T47D (cell line): ENCODE data around the gene PPP1R16B.
A peak's percentile ranks its signal among the peaks of the same experiment; 100 is the strongest.

Experiments
- DNase-seq, 2 experiments: peaks; one replicate each; pipeline versions ENCODE4 v3.0.0 to v3.0.0-alpha.2; 2011 to 2012; ENCODE audit warnings: low read depth in 1 of 2, low spot score in 1 of 2
- JUND ChIP-seq: IDR thresholded peaks from 2 replicates; pipeline ENCODE4 v1.6.1; 2012; ENCODE audit warnings: low read depth
- in situ Hi-C: cut with HindIII; loops from 2 replicates; pipeline ENCODE4 v1.10.0; 2016; ENCODE audit warnings: low sequenced_read_pairs, low pct_unique_long_range_greater_than_20kb

PPP1R16B gene

DNA sequence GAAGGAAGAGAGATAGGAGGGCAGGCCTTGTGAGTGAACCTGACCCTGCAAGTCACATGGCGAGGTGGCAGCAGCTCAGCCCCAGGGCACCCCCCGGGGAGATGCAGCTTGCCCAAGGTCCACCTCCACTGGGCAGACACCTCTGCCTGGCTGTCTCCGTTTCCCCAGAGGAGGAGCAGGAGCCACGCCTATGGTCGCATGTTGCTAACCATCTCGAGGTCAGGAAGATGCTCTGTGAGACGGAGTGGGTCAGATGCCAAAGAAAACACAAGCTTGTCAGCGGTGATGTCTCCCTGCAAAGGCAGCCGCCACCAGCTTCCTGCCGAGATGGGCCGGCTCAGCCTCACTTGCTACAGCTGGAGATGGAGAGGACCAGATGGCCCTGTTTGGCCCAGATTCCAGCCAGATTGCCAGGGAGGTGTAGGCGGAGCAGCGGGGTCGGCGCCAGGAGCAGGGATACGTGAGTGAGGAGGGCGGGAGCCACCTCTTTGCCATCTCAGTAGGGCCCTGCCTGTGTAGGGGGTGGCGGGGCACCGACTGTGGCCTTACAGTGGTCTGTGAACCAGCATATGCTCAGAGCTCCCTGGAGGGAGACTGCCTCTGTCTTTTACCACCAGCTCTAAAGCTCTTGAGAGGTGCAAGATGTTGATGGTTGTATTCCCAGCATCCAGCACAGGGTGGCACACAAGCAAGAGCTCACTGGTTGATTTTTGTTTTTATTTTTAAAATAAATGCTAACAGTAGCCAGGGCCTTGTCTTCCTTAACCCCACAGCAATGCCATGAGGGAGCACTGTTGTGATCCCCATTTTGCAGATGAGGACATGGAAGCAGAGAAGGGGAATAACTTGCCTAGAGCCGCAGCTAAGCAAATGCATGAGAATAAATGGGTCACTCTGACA lies 77.8 kb downstream of the PPP1R16B start:
- DNase-seq, result no peak
- in situ Hi-C loops, result no loop called here

DNA sequence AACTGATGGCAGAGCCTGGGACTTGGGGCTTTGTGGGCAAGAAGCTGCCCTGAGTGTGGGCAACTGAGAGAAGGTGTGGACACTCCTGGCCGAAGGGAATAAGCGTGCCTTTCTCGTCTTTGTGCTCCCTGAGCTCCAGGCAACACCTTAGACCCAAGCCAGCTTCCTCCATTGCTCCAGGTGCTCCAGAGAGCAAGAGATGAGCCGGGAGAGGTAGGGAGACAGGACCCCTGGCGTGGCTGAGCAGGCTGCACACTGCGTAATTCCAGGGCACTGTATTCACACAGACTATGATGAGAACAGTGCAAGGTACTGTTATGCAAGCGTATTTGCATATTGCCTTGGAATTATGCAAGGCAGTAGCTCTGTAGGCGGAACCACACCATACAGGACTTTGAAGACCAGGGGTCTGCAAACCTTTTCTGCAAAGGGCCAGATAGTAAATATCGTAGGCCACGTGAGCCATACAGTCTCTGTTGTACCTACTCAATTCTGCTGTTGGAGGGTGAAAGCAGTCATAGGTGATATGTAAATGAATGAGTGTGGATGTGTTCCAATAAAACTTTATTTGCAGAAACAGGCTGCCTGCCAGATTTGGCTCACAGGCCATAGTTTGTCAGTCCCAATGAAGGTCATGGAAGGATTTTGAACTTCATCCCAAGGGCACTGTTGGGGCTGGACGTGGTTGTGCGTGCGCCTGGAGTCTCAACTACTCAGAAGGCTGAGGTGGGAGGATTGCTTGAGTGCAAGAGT lies 78.7 kb downstream of the PPP1R16B start:
- in situ Hi-C loops, result no loop called here
- no peak for DNase-seq

More for the DNA sequence above, 77.8 kb downstream of the PPP1R16B start:
- TF ChIP-seq JUND, result no peak

DNA sequence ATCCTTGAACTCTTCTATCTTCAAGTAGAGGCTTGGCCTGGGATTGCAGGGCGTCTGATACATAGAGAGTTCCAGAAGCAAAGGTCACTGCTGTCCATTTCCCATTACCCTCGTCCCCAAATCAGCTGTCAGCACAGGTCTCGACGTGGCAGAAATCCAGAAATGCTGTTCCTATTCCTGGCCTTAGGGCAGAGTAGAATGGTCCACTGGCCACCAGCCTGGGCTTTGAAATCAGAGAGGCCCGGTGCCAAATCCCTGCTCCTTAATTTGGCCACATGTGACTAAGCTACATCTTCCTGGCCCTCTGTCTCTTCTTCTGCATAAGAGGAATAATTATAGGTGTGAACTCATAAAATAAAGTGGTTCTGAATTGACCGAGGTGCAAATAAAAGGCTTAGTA lies 79.9 kb downstream of the PPP1R16B start:
- in situ Hi-C loops, result no loop called here
- TF ChIP-seq JUND, result no peak
- no peak for DNase-seq

More for the DNA sequence above, 78.7 kb downstream of the PPP1R16B start:
- TF ChIP-seq JUND, result no peak

DNA sequence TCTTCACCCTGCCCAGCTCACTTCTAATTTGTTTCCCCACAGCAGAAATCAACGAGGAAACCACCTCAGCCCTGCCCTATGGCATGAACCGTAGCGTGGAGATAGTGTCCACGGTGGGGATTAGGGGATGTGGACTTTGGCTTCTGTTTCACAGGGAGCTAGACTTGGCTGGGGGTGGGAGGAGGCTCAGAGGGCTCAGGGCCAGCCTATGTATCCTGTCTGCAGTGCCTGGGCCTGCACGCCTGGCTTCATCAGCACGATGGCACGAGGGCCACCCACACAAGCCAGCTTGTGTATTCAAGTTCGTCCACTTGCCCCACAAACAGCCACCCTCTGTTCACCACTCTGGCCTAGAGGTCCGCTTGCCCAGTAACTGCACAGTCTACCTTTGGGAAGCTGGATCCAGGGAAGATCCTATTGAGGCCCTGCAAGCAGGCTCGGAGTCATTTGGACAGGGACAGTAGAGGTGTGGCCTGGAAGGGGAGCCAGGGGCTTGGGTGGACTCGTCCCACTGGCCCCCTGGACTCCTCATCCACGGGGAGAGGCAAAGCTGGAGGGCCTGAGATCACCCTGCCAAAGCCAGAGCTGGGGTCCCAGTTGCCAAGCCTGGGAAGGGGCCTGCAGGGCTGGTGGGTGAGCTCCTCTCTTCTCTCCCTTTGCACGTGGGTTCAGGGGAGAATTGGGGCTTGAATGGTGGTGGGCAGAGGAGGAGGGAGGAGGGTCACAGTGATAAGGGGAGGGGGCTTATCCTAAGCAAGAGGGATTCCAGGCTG lies 82.7 kb downstream of the PPP1R16B start:
- no peak for DNase-seq
- TF ChIP-seq JUND, result no peak
- in situ Hi-C loops, result no loop called here

DNA sequence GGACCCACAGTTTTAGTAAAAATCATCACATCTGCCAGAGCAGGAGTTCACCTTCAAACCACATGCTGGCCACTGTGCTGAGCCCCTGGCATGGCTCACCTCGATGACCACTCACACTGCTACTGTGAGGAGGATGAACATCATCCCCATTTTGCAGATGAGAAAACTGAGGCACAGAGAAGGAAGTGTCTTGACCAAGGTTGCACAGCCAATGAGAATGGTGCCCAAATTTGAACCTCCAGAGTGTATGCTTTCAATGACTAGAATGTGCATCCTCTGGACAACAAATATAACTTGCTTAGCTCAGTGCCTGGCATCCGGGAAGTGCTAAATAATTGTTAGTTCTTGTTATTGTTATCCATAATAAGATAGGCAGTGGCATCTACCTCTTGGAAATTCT lies 83.6 kb downstream of the PPP1R16B start:
- in situ Hi-C loops, result no loop called here
- no peak for TF ChIP-seq JUND
- no peak for DNase-seq

DNA sequence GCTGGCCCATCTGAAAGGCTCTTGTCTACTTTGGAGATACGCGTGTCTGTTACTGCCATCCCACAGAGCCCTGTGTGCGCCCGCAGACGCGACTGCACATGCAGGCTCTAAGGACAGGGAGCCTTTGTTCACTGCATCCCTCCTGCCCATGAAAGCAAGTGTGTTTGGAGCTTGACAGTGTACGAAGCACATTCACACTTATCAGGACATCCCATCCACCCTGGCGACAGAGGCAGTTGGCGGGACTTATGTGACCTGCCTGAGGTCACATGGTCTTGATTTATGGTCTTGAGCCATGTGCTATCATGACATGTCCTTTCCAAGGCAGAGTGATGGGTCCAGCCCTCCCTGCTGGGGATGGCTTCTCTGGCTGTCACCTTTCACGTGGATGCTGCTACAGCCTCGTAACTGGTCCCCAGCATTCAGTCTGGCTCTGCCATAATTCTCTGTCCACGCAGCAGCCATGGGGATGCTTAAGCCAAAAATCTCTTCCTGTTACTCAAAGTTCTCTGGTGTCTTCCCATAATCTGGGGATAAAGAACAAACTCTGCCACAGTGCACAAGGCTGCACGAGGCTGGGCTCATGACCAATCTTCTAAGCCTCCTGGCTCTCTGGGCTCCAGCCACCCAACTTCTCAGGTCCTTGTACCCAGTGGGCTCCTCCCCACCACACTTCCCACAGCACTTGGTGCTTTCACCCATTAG lies 84.4 kb downstream of the PPP1R16B start:
- no peak for DNase-seq
- no peak for TF ChIP-seq JUND
- in situ Hi-C loops, result no loop called here

DNA sequence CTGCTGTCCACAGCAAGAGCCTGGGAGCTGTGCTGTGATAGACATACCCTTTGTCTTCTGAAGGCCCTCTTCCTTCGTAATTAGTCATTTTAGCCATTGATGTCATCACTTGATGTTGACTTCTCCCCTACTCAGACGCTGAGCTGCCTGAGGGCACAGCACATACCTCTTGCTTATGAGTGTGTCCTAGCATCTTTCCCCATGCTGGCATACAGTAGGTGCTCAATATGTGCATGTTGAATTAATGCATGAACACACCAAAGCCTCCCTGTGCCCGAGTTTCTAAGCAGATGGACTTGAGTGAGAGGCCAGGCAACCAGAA lies 85.0 kb downstream of the PPP1R16B start:
- no peak for DNase-seq
- no peak for TF ChIP-seq JUND
- in situ Hi-C loops, result no loop called here

DNA sequence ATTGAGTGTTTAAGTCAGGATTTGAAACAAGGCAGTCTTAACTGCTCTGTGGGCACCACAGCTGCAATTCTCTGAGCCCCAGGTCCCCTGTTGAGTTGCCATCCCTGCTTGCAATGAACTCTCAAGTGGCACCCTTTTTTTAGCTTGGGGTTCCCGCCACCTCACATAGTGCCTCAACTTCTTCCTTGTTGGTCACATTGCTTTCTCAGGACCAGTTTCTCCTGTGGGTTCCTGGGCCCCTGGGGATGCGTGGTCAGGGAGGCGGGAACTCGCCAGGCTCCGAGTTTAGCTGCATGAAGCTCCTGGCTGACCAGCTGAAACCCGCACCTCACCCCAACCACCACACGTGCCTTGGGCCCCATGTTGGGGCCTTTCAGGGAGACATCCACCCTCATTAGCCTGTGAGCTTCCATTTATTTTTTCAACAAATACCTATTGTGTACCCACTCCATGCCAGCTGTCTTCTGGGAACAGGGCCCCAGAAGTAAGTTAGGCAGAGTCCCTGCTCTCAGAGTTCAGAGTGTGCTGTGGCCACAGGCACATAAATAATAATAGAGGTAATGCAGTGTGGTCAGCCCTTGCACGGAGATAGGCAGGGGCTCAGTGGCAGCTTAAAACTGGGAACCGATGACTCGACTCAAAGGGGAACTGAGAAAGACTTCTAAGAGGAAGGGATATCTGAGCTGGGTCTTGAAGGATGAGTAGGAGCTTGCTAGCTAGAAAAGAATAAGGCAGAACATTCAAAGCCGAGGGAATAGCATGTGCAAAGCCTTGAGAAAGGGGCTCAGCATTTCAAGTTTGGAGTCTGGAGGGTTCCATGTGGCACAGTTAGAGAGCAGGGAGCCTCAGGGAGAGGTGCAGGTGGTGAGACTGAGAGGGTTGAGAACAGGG lies 86.8 kb downstream of the PPP1R16B start:
- no peak for DNase-seq
- no peak for TF ChIP-seq JUND
- in situ Hi-C loops, result no loop called here

DNA sequence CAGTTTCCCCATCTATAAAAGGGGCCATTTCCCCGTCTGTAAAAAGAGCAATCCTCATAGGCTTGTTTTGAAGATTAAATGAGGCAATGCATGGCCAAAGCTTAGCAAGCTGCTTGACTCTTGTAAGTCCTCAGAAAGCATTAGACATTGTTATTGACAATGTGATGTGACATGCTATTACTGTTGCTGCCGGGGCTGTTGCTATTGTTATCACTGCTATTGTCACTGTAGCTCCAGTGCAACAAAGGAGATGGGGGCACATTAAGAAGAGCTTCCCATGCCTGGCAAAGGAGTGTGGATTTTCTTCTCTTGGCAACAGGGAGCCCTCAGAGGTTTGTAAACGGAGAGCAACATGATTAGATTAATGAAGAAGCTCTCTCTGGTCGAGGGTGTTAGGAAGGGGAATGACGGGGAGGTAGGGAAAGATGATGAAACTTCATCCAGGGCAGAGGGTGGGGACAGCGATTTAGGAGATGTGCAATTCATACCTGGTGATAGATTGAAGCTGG lies 87.6 kb downstream of the PPP1R16B start:
- in situ Hi-C loops, result no loop called here
- DNase-seq, result no peak
- no peak for TF ChIP-seq JUND

DNA sequence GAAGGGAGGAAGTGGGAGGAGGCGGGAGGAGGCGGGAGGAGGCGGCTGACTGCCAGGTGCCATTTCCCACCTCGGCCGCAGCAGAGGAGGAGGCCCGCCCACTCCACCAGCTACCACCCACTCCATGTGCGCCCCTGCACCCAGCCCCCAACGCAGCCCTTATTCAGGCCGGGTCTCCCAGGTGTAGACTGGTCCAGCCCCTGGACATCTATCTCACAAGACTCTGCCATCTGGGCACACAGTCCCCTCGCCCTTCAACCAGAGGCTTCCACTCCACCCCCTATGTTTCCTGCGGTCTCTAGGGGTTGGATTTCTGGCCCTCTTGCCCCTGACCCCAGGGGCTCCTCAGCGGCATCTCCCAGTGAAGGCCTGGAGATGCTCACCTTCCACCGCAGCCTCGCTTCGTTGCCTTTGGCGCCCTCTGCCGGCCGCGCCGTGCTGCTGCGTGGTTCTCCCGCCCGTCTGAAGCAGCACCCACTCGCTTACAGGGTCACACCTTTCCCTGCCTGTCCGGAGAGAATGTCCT lies 88.1 kb downstream of the PPP1R16B start:
- TF ChIP-seq JUND, result no peak
- in situ Hi-C loops, result no loop called here
- peak; percentile 61 to 88 for DNase-seq
